ENCODE measurements around the gene ZNF473.

DNA sequence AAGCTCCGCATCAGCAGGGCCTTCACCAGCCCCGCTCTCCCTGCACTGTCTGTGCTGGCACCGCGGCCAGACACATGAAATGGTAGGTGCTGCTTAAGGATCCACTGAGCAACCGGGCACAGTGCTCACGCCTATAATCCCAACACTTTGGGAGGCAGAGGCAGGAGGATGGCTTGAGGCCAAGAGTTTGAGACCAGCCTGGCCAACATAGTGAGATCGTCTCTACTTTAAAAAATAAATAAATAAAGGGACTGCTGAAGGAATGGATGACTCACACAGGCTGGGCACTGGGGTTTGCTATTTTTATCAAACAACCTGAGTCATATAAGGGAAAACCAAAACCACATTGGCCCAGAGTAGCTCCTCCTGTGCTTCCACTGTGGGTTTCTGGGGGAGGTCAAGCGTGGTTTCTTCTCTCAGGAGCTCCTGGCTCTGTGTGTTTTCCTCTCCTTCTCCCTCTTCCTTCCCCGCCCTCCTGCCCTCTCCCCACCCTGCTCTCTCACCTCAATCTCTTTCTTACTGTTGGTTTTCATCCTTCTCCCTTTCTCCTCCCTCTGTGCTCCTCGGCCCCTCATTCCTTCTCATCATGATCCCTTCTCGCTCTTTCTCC lies 21.9 kb upstream of the ZNF473 start:
- TF ChIP-seq EZH2phosphoT487 (IDR thresholded peaks at IDR 0.05; ENCODE audit: insufficient read depth, low read depth) = no peak
- TF ChIP-seq EZH2 (IDR thresholded peaks at IDR 0.05; ENCODE audit: insufficient read depth, poor library complexity, severe bottlenecking) = no peak
